Urothelium cell line (cell line): ENCODE measurements around the gene DRGX.
A peak's percentile ranks its signal among the peaks of the same experiment; 100 is the strongest.

Experiments
- DNase-seq: peaks from one replicate; pipeline ENCODE4 v3.0.0; 2011; ENCODE audit warnings: low spot score, mixed read lengths
- FAIRE-seq: peaks from 2 replicates; lab custom pipeline; 2011; peaks lifted over from hg19 to GRCh38; lab: Jason Lieb, UNC

Gene DRGX

GRCh38 chr10:49408519-49409306, 12.8 kb upstream of the DRGX start:
- no peak for DNase-seq
- no peak for FAIRE-seq

GRCh38 chr10:49407552-49408137, 11.8 kb upstream of the DRGX start:
- FAIRE-seq (peak; percentile 63), DNase-seq (peak; percentile 81)

GRCh38 chr10:49407151-49407550, 11.3 kb upstream of the DRGX start:
- FAIRE-seq (no peak), DNase-seq (no peak)

GRCh38 chr10:49404321-49404878, 8.5 kb upstream of the DRGX start:
- no peak for FAIRE-seq
- DNase-seq, result no peak

GRCh38 chr10:49403363-49403762, 7.5 kb upstream of the DRGX start:
- DNase-seq (no peak), FAIRE-seq (no peak)

- no peak for DNase-seq
- FAIRE-seq, result no peak
Measured at GRCh38 chr10:49400365-49400764, 4.5 kb upstream of the DRGX start.

- FAIRE-seq, result no peak
Measured at GRCh38 chr10:49398986-49399385, 3.1 kb upstream of the DRGX start.

GRCh38 chr10:49398000-49398861, 2.3 kb upstream of the DRGX start:
- DNase-seq, result peak; percentile 88
- no peak for FAIRE-seq

More at GRCh38 chr10:49398986-49399385, 3.1 kb upstream of the DRGX start:
- no peak for DNase-seq

GRCh38 chr10:49397036-49397999, 1.4 kb upstream of the DRGX start:
- DNase-seq, result no peak
- FAIRE-seq, result no peak

GRCh38 chr10:49396666-49396999, 744 bp upstream of the DRGX start:
- no peak for FAIRE-seq

GRCh38 chr10:49394933-49395740, 752 bp downstream of the DRGX start:
- FAIRE-seq (no peak), DNase-seq (no peak)

More at GRCh38 chr10:49396666-49396999, 744 bp upstream of the DRGX start:
- DNase-seq, result no peak

GRCh38 chr10:49393757-49394156, 2.1 kb downstream of the DRGX start:
- FAIRE-seq (peak; percentile 70), DNase-seq (no peak)

GRCh38 chr10:49393301-49393700, 2.6 kb downstream of the DRGX start:
- FAIRE-seq (no peak), DNase-seq (no peak)

GRCh38 chr10:49389361-49389933, 6.4 kb downstream of the DRGX start:
- DNase-seq (no peak), FAIRE-seq (no peak)

- no peak for FAIRE-seq
Measured at GRCh38 chr10:49388161-49388560, 7.7 kb downstream of the DRGX start.

GRCh38 chr10:49387071-49387470, 8.8 kb downstream of the DRGX start:
- DNase-seq, result peak; percentile 33
- no peak for FAIRE-seq

More at GRCh38 chr10:49388161-49388560, 7.7 kb downstream of the DRGX start:
- no peak for DNase-seq

GRCh38 chr10:49385939-49386922, 9.7 kb downstream of the DRGX start:
- FAIRE-seq (peak; percentile 32), DNase-seq (no peak)
